ENCODE results near the gene MAPK11.

- no peak for TF ChIP-seq CTCF (IDR thresholded peaks at IDR 0.05)
- no peak for TF ChIP-seq EZH2phosphoT487 (IDR thresholded peaks at IDR 0.05)
- TF ChIP-seq EZH2 (IDR thresholded peaks at IDR 0.05) = no peak
Observed at GRCh38 chr22:50246242-50247175, 23.7 kb downstream of the MAPK11 start.
